Panc1 (cell line): ENCODE measurements around the gene NWD2.
A peak's percentile ranks its signal among the peaks of the same experiment; 100 is the strongest.

Source experiments
- POLR2AphosphoS5 ChIP-seq: IDR thresholded peaks from 2 replicates; pipeline ENCODE4 v1.6.1; 2012; ENCODE audit warnings: mild to moderate bottlenecking, low read depth, low read length, moderate library complexity
- REST ChIP-seq, 2 experiments: IDR thresholded peaks; 2 replicates each; pipeline ENCODE4 v1.6.1; 2011 to 2012; ENCODE audit warnings: low read depth in 2 of 2, control low read depth in 1 of 2, low read length in 1 of 2, mild to moderate bottlenecking in 1 of 2, moderate library complexity in 1 of 2; ENCODE audit not compliant: insufficient read depth in 1 of 2
- TF ChIP-seq, protein P1 (sequence below): fragments of 450-650 bp; IDR thresholded peaks from 2 replicates; pipeline ENCODE4 v1.5.1; 2017; ENCODE audit warnings: mild to moderate bottlenecking

GRCh38 chr4:37268319-37268718 lies 23.8 kb downstream of the NWD2 start:
- TF ChIP-seq, protein P1, sequence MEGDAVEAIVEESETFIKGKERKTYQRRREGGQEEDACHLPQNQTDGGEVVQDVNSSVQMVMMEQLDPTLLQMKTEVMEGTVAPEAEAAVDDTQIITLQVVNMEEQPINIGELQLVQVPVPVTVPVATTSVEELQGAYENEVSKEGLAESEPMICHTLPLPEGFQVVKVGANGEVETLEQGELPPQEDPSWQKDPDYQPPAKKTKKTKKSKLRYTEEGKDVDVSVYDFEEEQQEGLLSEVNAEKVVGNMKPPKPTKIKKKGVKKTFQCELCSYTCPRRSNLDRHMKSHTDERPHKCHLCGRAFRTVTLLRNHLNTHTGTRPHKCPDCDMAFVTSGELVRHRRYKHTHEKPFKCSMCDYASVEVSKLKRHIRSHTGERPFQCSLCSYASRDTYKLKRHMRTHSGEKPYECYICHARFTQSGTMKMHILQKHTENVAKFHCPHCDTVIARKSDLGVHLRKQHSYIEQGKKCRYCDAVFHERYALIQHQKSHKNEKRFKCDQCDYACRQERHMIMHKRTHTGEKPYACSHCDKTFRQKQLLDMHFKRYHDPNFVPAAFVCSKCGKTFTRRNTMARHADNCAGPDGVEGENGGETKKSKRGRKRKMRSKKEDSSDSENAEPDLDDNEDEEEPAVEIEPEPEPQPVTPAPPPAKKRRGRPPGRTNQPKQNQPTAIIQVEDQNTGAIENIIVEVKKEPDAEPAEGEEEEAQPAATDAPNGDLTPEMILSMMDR: no peak
- TF ChIP-seq POLR2AphosphoS5: no peak
- TF ChIP-seq REST (IDR thresholded peaks at IDR 0.05; ENCODE audit: insufficient read depth in 1 of 2, low read depth in 2 of 2, low read length in 1 of 2): peak in 1 of 2 experiments; percentile 64; a peak in 2 of 4 replicates
